ENCODE data around the gene MAPRE3.

Gene MAPRE3

GRCh38 chr2:27040282-27040681 lies 69.8 kb downstream of the MAPRE3 start:
- DNase-seq (ENCODE audit: low read depth) = no peak

- no peak for DNase-seq (ENCODE audit: low read depth)
Observed at GRCh38 chr2:27041752-27042151, 71.3 kb downstream of the MAPRE3 start.

- DNase-seq (ENCODE audit: low read depth) = no peak
Observed at GRCh38 chr2:27042159-27042661, 71.8 kb downstream of the MAPRE3 start.

GRCh38 chr2:27042985-27043634 lies 72.7 kb downstream of the MAPRE3 start:
- DNase-seq (ENCODE audit: low read depth) = no peak

GRCh38 chr2:27049422-27050280 lies 79.2 kb downstream of the MAPRE3 start:
- no peak for DNase-seq (ENCODE audit: low read depth)

DNA sequence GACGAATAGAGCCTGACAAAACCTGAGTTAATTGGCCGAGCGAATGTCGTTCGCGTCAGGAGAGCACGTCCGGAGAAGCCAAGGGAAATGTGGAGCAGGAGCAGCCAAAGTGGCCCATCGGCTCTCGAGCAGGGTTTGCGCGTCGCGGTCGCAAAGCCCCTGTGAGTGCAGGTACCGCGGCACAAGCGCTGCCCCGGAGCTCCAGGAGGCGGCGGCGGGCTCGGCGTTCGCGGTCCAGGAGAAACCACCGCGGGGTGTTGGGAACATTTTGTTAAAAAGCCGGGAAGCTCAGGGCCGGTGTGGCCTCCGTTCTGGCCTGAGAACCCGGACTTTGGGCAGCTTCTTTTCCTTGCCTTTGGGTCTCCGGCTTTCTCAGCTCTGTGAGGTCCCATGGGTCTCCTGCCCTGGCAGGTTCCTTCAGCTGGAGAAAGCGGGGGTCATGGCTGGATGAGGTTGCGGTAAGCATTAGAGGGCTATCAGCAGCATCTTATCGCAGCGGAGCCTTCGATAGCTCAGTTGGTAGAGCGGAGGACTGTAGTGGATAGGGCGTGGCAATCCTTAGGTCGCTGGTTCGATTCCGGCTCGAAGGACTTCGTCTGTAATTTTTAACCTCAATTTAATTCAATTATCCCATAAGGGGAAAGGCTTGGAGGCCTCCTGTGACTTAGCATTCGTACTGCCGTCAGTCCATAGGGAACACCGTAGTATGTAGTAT lies 80.0 kb downstream of the MAPRE3 start:
- DNase-seq (ENCODE audit: low read depth) = peak; percentile 95

- peak; percentile 89 for DNase-seq (ENCODE audit: low read depth)
Observed at GRCh38 chr2:27050996-27051901, 80.8 kb downstream of the MAPRE3 start, which contains the start of gene AGBL5. AGBL5 (plus strand) TSS chr2:27051668; CDS start chr2:27052959, 1,291 bp downstream.

DNA sequence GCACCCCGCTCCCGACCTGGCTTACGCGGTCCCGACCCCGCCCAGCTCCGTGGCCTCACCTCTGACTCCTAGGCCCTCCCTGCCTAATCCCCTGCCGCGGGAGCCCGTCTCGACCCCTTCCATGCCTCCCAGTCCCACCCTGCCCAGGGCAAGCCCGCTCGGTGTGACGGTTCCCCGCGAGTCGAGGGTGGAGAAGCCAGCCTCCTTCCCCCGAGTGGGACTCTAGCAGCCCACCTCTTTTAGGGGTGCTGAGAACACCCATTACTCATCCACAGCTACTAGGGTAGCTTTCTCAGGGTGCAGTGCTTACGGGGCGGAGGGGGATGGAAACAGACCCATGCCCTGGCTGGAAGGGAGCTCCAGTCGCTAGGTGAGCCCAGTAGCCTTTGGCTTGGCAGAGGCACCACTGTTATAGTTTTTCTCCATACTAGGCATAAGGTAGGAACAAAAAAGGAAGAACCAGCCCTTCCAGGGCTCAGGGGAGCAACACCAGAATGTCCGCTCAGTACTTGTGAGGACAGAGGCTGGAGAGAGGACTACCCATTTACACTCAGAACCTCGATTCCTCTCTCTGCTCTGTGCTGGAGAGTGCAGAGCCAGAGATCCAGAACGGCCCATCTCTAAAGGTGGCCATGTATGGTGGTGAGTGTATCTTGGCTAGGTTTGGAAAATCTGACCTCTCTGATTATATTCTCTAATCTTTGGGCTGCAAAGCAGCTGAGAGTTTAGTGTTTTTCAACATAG lies 81.6 kb downstream of the MAPRE3 start:
- DNase-seq (ENCODE audit: low read depth) = no peak

DNA sequence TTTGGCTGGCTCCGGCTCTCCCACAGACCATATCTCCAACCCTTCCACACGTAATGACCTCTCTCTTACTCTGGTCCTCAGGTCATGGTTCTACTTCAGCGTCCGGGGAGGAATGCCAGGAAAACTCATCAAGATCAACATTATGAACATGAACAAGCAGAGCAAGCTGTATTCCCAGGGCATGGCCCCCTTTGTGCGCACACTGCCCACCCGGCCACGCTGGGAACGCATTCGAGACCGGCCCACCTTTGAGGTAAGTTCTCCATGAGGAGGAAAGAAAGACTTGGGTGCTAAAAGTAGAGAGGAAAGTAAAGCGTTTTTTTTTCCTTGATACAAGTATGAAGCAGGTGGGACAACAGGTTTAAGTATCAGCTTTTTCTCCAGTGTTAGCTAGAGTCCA lies 82.9 kb downstream of the MAPRE3 start:
- DNase-seq (ENCODE audit: low read depth) = no peak

- DNase-seq (ENCODE audit: low read depth) = no peak
Observed at GRCh38 chr2:27053776-27054175, 83.3 kb downstream of the MAPRE3 start.

- no peak for DNase-seq (ENCODE audit: low read depth)
Observed at GRCh38 chr2:27054721-27055120, 84.3 kb downstream of the MAPRE3 start.

DNA sequence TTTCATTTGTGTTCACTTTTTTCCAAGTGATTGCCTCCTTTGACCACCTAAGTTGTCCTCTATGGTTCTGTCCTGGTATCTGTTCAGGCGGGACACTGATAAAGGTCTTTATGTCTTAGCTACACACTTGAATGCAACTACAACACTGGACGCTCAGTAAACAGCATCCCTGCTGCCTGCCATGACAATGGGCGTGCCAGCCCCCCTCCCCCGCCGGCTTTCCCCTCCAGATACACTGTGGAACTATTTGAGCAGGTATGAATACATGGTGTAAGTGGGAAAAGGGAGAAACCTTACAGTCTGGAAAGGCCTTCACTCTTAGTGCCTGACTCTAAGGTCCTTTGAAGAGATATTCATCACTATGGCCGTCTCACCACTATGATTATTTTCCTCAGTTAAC lies 86.7 kb downstream of the MAPRE3 start:
- no peak for DNase-seq (ENCODE audit: low read depth)

- DNase-seq (ENCODE audit: low read depth) = no peak
Observed at GRCh38 chr2:27058210-27058609, 87.8 kb downstream of the MAPRE3 start.

DNA sequence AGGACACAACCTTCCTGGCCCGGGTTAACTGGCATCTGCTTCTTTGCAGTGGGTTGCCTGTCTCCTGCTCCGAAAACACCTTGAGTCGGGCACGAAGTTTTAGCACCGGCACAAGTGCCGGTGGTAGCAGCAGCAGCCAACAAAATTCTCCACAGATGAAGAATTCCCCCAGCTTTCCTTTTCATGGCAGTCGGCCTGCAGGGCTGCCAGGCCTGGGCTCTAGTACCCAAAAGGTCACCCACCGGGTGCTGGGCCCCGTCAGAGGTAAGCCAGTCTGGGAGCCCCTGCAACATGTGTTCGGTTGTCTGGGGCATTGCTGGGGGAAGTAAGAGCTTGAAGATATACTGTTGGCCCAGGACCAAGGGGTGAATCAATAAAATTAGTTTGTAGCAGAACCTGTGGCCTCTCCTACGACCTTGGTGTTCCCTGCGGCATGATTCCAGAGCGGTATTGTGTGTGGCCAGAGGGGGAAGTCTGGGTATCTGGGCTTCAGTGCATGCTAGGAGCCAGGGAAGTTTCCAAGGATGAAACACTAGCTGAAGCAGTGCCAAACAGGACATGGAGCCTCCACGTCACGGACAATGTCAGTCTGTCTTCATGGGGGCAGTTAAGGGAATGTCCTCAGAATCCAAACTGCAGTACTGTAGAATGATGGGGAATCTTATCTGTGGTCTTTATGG lies 88.8 kb downstream of the MAPRE3 start:
- no peak for DNase-seq (ENCODE audit: low read depth)

DNA sequence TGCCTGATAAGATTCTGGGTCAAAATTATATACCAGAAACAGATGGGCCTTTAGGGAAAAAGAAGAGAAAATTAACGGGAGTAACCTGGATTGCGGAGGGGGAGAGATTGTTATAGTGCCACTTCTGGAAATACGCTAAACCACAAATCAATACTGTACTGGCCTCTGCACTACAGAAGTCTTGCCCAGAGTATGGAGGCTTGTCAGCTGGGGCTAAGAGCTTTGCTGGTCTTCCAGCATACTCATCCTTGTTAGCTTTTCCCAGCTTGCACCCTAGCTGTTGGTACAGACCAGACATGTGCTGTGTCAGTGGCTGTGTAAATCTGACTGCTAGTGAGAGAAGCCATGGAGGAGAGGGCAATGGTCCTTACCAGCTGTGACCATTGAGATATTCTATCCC lies 89.9 kb downstream of the MAPRE3 start:
- no peak for DNase-seq (ENCODE audit: low read depth)

DNA sequence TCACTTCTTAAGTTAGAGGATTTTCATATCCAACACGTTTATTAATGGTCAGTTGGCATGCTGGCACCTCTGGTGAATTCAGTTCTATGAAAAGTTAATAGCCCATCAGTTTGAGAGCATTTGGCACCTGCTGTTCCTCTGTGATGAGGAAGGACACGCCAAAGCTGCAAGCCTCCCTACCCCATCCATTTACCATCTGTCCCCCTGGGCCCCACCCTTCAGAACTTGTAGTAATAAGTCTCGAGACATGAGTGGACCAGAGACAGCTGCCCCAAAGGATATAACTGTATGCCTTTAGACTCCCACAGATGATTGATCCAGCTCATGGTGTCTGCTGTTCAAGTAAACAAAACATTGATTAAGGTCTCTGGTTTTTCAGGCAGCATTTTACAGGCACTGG lies 94.7 kb downstream of the MAPRE3 start:
- DNase-seq (ENCODE audit: low read depth) = no peak

GRCh38 chr2:27067385-27067784 lies 96.9 kb downstream of the MAPRE3 start:
- DNase-seq (ENCODE audit: low read depth) = no peak

DNA sequence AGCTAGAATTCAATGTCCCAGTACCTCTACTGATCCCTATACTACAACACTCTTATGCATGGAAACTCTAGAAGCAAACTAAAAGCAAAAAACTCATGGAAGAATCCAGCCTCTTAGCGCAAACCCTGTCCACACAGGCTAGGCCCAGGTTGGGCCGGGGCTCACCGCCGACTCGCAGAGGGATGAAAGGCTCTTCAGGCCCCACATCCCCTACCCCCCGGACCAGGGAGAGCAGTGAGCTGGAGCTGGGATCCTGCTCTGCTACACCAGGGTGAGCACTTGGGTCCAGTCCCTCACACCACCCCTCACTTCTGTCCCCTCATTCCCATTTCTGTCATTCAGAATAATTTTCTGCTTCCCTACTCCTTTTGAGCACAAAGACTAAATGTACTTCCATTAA lies 99.0 kb downstream of the MAPRE3 start:
- DNase-seq (ENCODE audit: low read depth) = no peak

DNA sequence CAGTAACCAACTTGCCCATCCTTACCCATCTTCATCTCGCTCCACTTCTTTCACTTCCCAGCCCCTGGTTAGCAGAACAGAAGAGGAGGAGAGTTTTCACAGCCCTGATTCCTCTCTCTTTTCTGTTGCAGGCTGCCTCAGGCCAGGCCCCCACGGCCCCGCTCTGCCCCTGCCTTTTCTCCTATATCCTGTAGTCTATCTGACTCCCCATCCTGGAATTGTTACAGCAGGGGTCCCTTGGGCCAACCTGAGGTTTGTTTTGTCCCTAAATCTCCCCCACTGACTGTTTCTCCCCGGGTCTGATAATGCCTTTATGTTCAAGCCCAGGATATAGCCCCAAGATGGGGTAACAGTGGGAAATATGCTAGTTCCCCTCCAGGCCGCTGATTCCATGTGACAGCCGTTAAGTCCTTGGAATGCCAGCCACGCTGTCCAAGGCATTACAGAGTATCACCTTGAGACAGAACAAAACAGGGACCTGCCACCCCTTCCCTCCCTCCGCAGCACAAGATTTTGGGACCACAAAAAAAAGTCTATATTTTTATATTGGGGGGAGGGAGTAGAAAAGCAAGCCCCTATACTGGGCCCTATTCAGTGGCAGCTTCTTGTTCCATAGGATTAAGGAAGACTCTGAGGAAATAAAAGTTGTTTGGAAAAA lies 99.7 kb downstream of the MAPRE3 start:
- DNase-seq (ENCODE audit: low read depth) = no peak

Measured in fibroblast of gingiva (primary cell).